DOHH2 (cell line): ENCODE results near the gene GLT1D1.

Experiments used
- H3F3A ChIP-seq: fragments of 200-600 bp; sonication (generic), shearing (Covaris generic); 2 replicates; pipeline ENCODE4 v1.6.0; 2016; ENCODE audit warnings: antibody characterized with exemption, mild to moderate bottlenecking; ENCODE audit not compliant: control insufficient read depth, insufficient read depth
- H3K27ac ChIP-seq: fragments of 200-600 bp; sonication (generic); 2 replicates; pipeline ENCODE4 v1.5.1; 2014; ENCODE audit warnings: low read depth, mild to moderate bottlenecking, low read length, moderate library complexity
- H3K27me3 ChIP-seq: fragments of 200-600 bp; sonication (generic); 2 replicates; pipeline ENCODE4 v1.6.1; 2014; ENCODE audit warnings: mild to moderate bottlenecking, low read length, mixed read lengths; ENCODE audit not compliant: control insufficient read depth
- H3K36me3 ChIP-seq: fragments of 200-600 bp; sonication (generic); 2 replicates; pipeline ENCODE4 v1.6.1; 2014; ENCODE audit warnings: mild to moderate bottlenecking, low read length, moderate library complexity, mixed read lengths; ENCODE audit not compliant: control insufficient read depth
- H3K4me1 ChIP-seq: fragments of 200-600 bp; sonication (generic); 2 replicates; pipeline ENCODE4 v1.6.1; 2014; ENCODE audit warnings: mild to moderate bottlenecking, low read length, mixed read lengths; ENCODE audit not compliant: control insufficient read depth
- H3K4me2 ChIP-seq: fragments of 200-600 bp; sonication (generic); 2 replicates; pipeline ENCODE4 v1.6.0; 2014; ENCODE audit warnings: mild to moderate bottlenecking, low read length, moderate library complexity
- H3K4me3 ChIP-seq: fragments of 200-600 bp; sonication (generic); 2 replicates; pipeline ENCODE4 v1.5.1; 2014; ENCODE audit warnings: mild to moderate bottlenecking, low read length, mixed read lengths
- H3K79me2 ChIP-seq: fragments of 200-600 bp; sonication (generic); 2 replicates; pipeline ENCODE4 v1.6.1; 2014; ENCODE audit warnings: mild to moderate bottlenecking, low read length, mixed read lengths; ENCODE audit not compliant: control insufficient read depth
- H3K9me2 ChIP-seq: fragments of 200-600 bp; sonication (generic); replicated peaks from 2 replicates; pipeline ENCODE4 v1.6.1; 2014; ENCODE audit warnings: mild to moderate bottlenecking, low read length, mixed read lengths; ENCODE audit not compliant: control insufficient read depth
- H3K9me3 ChIP-seq: fragments of 200-600 bp; sonication (generic); 2 replicates; pipeline ENCODE4 v1.6.1; 2014; ENCODE audit warnings: antibody characterized with exemption, low read length, mixed read lengths; ENCODE audit not compliant: control insufficient read depth, insufficient read depth
- H4K20me1 ChIP-seq: fragments of 200-600 bp; sonication (generic); 2 replicates; pipeline ENCODE4 v1.6.0; 2014; ENCODE audit warnings: low read depth, mild to moderate bottlenecking, antibody characterized with exemption, low read length, moderate library complexity; ENCODE audit not compliant: control insufficient read depth, insufficient read depth
- CTCF ChIP-seq: fragments of 200-600 bp; sonication (generic); IDR thresholded peaks from one replicate; pipeline ENCODE4 v1.5.1; 2014; ENCODE audit warnings: antibody characterized with exemption, mild to moderate bottlenecking, low read depth, low read length; ENCODE audit not compliant: poor library complexity, severe bottlenecking
- EZH2phosphoT487 ChIP-seq: fragments of 200-600 bp; sonication (generic); IDR thresholded peaks from 2 replicates; pipeline ENCODE4 v1.6.1; 2017; ENCODE audit warnings: borderline replicate concordance, mild to moderate bottlenecking, antibody characterized with exemption, low read length, moderate library complexity, mixed read lengths

GLT1D1 gene

GRCh38 chr12:128908254-128908653 is 55.0 kb downstream of the GLT1D1 start:
- Histone ChIP-seq H4K20me1 (no peaks in the 10 kb centered on the region), H3K79me2 (no peaks in the 10 kb centered on the region), H3K9me3 (no peaks in the 10 kb centered on the region), H3K4me1 (no peaks in the 10 kb centered on the region), H3K4me2 (no peak overlapping the region), H3K9me2 (no peaks in the 10 kb centered on the region), H3K27ac (no peak overlapping the region), H3K4me3 (no peak overlapping the region), H3K27me3 (peaks cover 5% of the 10 kb centered on the region; the same call in 1 of the 2 replicates), H3F3A (no peaks in the 10 kb centered on the region), H3K36me3 (no peaks in the 10 kb centered on the region)
- no peak for TF ChIP-seq CTCF
- TF ChIP-seq EZH2phosphoT487 = no peak

- Histone ChIP-seq H3K9me3 (no peaks in the 10 kb centered on the region), H3K9me2 (no peaks in the 10 kb centered on the region), H3K4me1 (no peaks in the 10 kb centered on the region), H3K79me2 (no peaks in the 10 kb centered on the region), H3K4me2 (no peak overlapping the region), H3K4me3 (no peak overlapping the region), H3F3A (no peaks in the 10 kb centered on the region), H3K36me3 (no peaks in the 10 kb centered on the region), H3K27ac (no peak overlapping the region), H4K20me1 (no peaks in the 10 kb centered on the region), H3K27me3 (peaks cover 5% of the 10 kb centered on the region; the same call in 1 of the 2 replicates)
- no peak for TF ChIP-seq EZH2phosphoT487
- no peak for TF ChIP-seq CTCF
Observed at GRCh38 chr12:128909653-128910052, 56.4 kb downstream of the GLT1D1 start.

- no peaks in the 10 kb centered on the region for H3K79me2 ChIP-seq
- no peaks in the 10 kb centered on the region for H3K9me3 ChIP-seq
- no peak for TF ChIP-seq CTCF
- TF ChIP-seq EZH2phosphoT487 = no peak
- H3K9me2 ChIP-seq = no peaks in the 10 kb centered on the region
- no peak overlapping the region for H3K4me3 ChIP-seq
- H3K27ac ChIP-seq = no peak overlapping the region
- H3F3A ChIP-seq = no peaks in the 10 kb centered on the region
- peaks cover 5% of the 10 kb centered on the region; the same call in 1 of the 2 replicates for H3K27me3 ChIP-seq
- no peak overlapping the region for H3K4me2 ChIP-seq
- no peaks in the 10 kb centered on the region for H3K4me1 ChIP-seq
- H3K36me3 ChIP-seq = no peaks in the 10 kb centered on the region
- H4K20me1 ChIP-seq = no peaks in the 10 kb centered on the region
Observed at GRCh38 chr12:128910629-128911028, 57.4 kb downstream of the GLT1D1 start.

GRCh38 chr12:128911861-128912260 is 58.6 kb downstream of the GLT1D1 start:
- no peaks in the 10 kb centered on the region for H3F3A ChIP-seq
- H4K20me1 ChIP-seq = no peaks in the 10 kb centered on the region
- no peaks in the 10 kb centered on the region for H3K9me2 ChIP-seq
- no peaks in the 10 kb centered on the region for H3K36me3 ChIP-seq
- H3K4me1 ChIP-seq = no peaks in the 10 kb centered on the region
- peaks cover 5% of the 10 kb centered on the region; the same call in 1 of the 2 replicates for H3K27me3 ChIP-seq
- H3K4me2 ChIP-seq = no peak overlapping the region
- H3K9me3 ChIP-seq = no peaks in the 10 kb centered on the region
- no peaks in the 10 kb centered on the region for H3K79me2 ChIP-seq
- TF ChIP-seq EZH2phosphoT487 = no peak
- TF ChIP-seq CTCF = no peak
- H3K4me3 ChIP-seq = no peak overlapping the region
- no peak overlapping the region for H3K27ac ChIP-seq
